Osteocyte (in vitro differentiated cells): ENCODE measurements around the gene RIC8A. TPM values are rescaled to one million over a fixed set of nuclear protein-coding genes. Genes with fewer than 3 reads are reported as not detected.

Source experiments
- DNase-seq: peaks from one replicate; pipeline ENCODE4 v3.0.0; 2021; ENCODE audit warnings: mixed read lengths; ENCODE audit not compliant: unreplicated experiment; ENCODE audit errors: extremely low spot score
- H3K27ac Mint-ChIP-seq: one replicate; pipeline ENCODE4 v1.8.0; 2021; ENCODE audit warnings: mild to moderate bottlenecking, mixed read lengths; ENCODE audit not compliant: unreplicated experiment
- H3K27me3 Mint-ChIP-seq: one replicate; pipeline ENCODE4 v1.8.0; 2021; ENCODE audit warnings: mixed read lengths; ENCODE audit not compliant: unreplicated experiment
- H3K36me3 Mint-ChIP-seq: one replicate; pipeline ENCODE4 v1.8.0; 2021; ENCODE audit warnings: mixed read lengths; ENCODE audit not compliant: unreplicated experiment
- H3K4me1 Mint-ChIP-seq: one replicate; pipeline ENCODE4 v1.8.0; 2021; ENCODE audit warnings: mixed read lengths; ENCODE audit not compliant: unreplicated experiment
- H3K4me3 Mint-ChIP-seq: one replicate; pipeline ENCODE4 v1.8.0; 2021; ENCODE audit warnings: mild to moderate bottlenecking, moderate library complexity, mixed read lengths; ENCODE audit not compliant: unreplicated experiment
- H3K9me3 Mint-ChIP-seq: one replicate; pipeline ENCODE4 v1.8.0; 2021; ENCODE audit warnings: mixed read lengths; ENCODE audit not compliant: unreplicated experiment
- total RNA-seq: library from RNA; stranded (reverse); gene quantifications from 2 replicates; pipeline ENCODE4 v1.2.1, GENCODE V29; 2021
- TF ChIP-seq, protein P1 (sequence below): fragments of 200-600 bp; sonication (generic); IDR thresholded peaks from 2 replicates; pipeline ENCODE4 v1.5.0; 2021; ENCODE audit warnings: antibody characterized with exemption, mild to moderate bottlenecking, moderate library complexity

Gene RIC8A
- total RNA-seq, 1 donor from 2014 or later, result 125 TPM

DNA sequence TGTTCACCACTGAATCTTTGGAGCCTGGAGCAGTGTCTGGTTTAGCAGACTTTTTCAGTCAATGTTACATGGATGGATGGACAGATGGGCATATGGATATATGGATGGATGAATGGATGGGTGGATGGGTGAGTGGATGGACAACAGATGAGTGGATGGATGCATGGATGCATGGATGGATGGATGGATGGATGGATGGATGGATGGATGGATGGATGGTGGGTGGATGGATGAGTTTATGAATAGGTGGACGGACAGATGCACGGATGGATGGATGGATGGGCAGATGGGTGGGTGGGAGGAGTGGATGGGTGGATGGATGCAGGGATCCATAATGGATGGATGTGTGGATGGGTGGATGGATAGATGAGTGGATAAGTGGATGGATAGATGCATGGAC lies 48.3 kb downstream of the RIC8A start:
- TF ChIP-seq, protein P1, sequence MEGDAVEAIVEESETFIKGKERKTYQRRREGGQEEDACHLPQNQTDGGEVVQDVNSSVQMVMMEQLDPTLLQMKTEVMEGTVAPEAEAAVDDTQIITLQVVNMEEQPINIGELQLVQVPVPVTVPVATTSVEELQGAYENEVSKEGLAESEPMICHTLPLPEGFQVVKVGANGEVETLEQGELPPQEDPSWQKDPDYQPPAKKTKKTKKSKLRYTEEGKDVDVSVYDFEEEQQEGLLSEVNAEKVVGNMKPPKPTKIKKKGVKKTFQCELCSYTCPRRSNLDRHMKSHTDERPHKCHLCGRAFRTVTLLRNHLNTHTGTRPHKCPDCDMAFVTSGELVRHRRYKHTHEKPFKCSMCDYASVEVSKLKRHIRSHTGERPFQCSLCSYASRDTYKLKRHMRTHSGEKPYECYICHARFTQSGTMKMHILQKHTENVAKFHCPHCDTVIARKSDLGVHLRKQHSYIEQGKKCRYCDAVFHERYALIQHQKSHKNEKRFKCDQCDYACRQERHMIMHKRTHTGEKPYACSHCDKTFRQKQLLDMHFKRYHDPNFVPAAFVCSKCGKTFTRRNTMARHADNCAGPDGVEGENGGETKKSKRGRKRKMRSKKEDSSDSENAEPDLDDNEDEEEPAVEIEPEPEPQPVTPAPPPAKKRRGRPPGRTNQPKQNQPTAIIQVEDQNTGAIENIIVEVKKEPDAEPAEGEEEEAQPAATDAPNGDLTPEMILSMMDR, result no peak
- H3K36me3 Mint-ChIP-seq, result peaks cover 17% of the 10 kb centered on the region
- no peak overlapping the region for H3K27ac Mint-ChIP-seq
- DNase-seq, result no peak
- H3K9me3 Mint-ChIP-seq, result no peaks in the 10 kb centered on the region
- no peaks in the 10 kb centered on the region for H3K4me1 Mint-ChIP-seq
- H3K4me3 Mint-ChIP-seq, result no peak overlapping the region
- peaks cover 2% of the 10 kb centered on the region for H3K27me3 Mint-ChIP-seq

DNA sequence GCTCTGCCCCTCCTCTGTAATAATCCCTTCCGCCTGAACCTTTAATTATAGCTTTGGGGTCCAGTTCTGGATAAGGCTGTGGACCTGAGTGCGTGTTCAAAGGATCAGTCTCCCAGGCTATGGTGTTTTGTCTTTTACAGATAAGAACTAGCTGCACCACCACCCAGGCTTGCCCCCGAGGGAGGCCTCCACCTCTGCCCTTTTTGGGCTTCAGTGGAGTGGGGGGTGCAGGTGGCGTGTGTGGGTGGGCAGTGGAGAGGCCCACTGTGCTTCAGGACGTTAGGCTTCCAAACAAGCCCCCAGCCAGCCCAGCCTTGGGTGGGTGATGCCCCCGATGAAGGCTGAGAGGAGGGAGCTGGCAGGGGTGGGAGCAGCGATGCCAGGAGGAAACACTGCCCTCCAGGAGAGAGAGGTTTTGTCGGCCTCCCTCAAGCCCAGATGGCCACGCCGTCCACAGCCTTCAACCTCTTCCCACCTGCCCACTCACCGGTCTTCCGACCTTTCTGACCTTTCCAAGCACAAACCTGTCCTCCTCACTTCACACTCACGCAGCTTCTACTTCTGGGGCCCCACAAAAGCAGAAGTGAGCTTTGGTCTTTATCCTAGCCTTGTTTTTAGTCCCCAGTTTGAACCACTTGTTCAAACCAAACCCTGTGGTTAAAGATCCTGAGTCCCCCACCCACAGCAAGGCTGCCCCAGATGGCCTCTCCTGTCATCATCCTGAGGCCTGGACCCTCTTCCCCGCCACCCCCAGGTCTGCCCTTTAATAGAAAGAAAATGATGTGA lies 49.6 kb downstream of the RIC8A start:
- TF ChIP-seq, protein P1, result no peak
- peaks cover 11% of the 10 kb centered on the region for H3K36me3 Mint-ChIP-seq

GRCh38 chr11:257766-258493 lies 50.4 kb downstream of the RIC8A start:
- H3K4me1 Mint-ChIP-seq, result no peaks in the 10 kb centered on the region
- H3K27ac Mint-ChIP-seq, result no peak overlapping the region
- DNase-seq, result peak; percentile 65
- TF ChIP-seq, protein P1, result no peak
- H3K9me3 Mint-ChIP-seq, result no peaks in the 10 kb centered on the region
- H3K4me3 Mint-ChIP-seq, result no peak overlapping the region
- peaks cover 2% of the 10 kb centered on the region for H3K27me3 Mint-ChIP-seq
- peaks cover 6% of the 10 kb centered on the region for H3K36me3 Mint-ChIP-seq

More for the DNA sequence above, 49.6 kb downstream of the RIC8A start:
- no peak overlapping the region for H3K27ac Mint-ChIP-seq
- H3K4me1 Mint-ChIP-seq, result no peaks in the 10 kb centered on the region
- H3K9me3 Mint-ChIP-seq, result no peaks in the 10 kb centered on the region
- peak; percentile 70 for DNase-seq
- H3K4me3 Mint-ChIP-seq, result no peak overlapping the region
- peaks cover 2% of the 10 kb centered on the region for H3K27me3 Mint-ChIP-seq

GRCh38 chr11:259413-259812 lies 51.9 kb downstream of the RIC8A start:
- no peaks in the 10 kb centered on the region for H3K9me3 Mint-ChIP-seq

More at GRCh38 chr11:259413-259812, 51.9 kb downstream of the RIC8A start:
- TF ChIP-seq, protein P1, result no peak
- Mint-ChIP-seq H3K27ac (no peak overlapping the region), H3K4me3 (no peak overlapping the region), H3K36me3 (no peaks in the 10 kb centered on the region), H3K27me3 (peaks cover 2% of the 10 kb centered on the region), H3K4me1 (no peaks in the 10 kb centered on the region)
- peak; percentile 63 for DNase-seq
